Diencephalon (tissue), 1 donor: ENCODE results near the gene ADAM11. TPM values are rescaled to one million over a fixed set of nuclear protein-coding genes. Genes with fewer than 3 reads are reported as not detected.

Experiments
- small RNA-seq: library from RNA; depleted of rRNA; stranded (forward); fragments of <200 nt; gene quantifications from one replicate; pipeline ENCODE3, GENCODE V24; 2014
- total RNA-seq: library from RNA; depleted of rRNA; stranded (reverse); fragments of >200 nt; gene quantifications from one replicate; pipeline ENCODE4 v1.2.3, GENCODE V29; 2014

ADAM11 gene, protein sequence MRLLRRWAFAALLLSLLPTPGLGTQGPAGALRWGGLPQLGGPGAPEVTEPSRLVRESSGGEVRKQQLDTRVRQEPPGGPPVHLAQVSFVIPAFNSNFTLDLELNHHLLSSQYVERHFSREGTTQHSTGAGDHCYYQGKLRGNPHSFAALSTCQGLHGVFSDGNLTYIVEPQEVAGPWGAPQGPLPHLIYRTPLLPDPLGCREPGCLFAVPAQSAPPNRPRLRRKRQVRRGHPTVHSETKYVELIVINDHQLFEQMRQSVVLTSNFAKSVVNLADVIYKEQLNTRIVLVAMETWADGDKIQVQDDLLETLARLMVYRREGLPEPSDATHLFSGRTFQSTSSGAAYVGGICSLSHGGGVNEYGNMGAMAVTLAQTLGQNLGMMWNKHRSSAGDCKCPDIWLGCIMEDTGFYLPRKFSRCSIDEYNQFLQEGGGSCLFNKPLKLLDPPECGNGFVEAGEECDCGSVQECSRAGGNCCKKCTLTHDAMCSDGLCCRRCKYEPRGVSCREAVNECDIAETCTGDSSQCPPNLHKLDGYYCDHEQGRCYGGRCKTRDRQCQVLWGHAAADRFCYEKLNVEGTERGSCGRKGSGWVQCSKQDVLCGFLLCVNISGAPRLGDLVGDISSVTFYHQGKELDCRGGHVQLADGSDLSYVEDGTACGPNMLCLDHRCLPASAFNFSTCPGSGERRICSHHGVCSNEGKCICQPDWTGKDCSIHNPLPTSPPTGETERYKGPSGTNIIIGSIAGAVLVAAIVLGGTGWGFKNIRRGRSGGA
- total RNA-seq = 19.8 TPM

DNA sequence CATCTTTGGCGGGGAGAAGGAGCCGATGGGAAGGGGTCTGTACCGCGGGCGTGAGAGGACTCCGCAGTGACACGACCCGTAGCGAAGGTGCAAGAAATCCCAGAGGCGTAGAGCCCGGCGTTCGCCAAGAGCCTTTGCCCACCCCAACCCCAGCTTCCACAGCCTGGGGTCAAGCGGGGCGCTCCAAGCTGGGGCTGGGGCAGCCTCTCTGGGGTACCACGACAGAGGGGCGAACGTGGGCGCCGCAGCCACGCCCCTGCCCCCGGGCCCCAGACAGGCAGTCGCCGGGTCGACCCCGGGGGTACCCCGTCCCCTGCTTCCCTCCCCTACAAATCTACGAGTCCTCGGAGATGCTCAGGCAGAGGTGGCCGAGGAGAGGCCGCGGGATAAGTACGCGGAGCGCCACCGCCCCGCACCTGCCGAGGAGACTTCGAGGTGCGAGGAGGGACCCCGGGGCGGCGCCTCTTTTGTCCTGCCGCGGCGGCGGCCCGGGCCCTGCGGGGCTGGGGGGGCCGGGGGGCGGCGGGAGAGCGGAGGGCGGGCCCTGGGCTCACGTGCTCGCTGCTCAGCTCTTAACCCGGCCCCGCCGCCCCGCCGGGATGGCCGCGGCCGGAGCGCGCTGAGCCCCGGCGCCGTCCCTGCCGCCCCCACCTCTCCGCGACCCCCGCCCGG, at the start of gene ADAM11:
Gene ADAM11, plus strand, starts transcription at position 575 of the 672 bp plus-strand sequence. CDS start 212 bp downstream, outside the sequence.

GRCh38 chr17:44829523-44830358, 71.0 kb downstream of the ADAM11 start, which contains the start of gene GJC1:
Gene GJC1, minus strand, starts transcription at chr17:44830287. Its CDS starts 24,470 bp downstream, at chr17:44805817.

Small RNA genes lying within 50 kb of the gene (small RNA-seq; reads per million reads assigned to genes)
- not detected for gene RN7SL819P

Other genes with a start within 250 kb of the ADAM11 start
- gene FZD2, start 201.5 kb upstream of the ADAM11 start, total RNA-seq = 6.9 TPM
- gene MEIOC, start 102.5 kb upstream of the ADAM11 start, total RNA-seq = not detected
- 43.8 TPM for gene CCDC43, start 69.2 kb upstream of the ADAM11 start, total RNA-seq
- gene DBF4B, start 50.3 kb upstream of the ADAM11 start, total RNA-seq = 5.8 TPM
- 31.4 TPM for gene GJC1, start 71.3 kb downstream of the ADAM11 start, total RNA-seq
- 4.8 TPM for gene HIGD1B, start 88.9 kb downstream of the ADAM11 start, total RNA-seq
- 101 TPM for gene EFTUD2, start 140.5 kb downstream of the ADAM11 start, total RNA-seq
- 1,198 TPM for gene GFAP, start 156.5 kb downstream of the ADAM11 start, total RNA-seq
- 1.4 TPM for gene KIF18B, start 188.8 kb downstream of the ADAM11 start, total RNA-seq
- gene C1QL1, start 209.3 kb downstream of the ADAM11 start, total RNA-seq = 8.3 TPM